NCI-H510A (cell line): Measurements from ENCODE around the gene RAPGEF1.
"Not testable (repeated sequence)": the region's sequence is repeated elsewhere in the genome, so short reads cannot be mapped to it uniquely, and the experiment has no call there.

Source experiments
- DNase-seq: peaks from one replicate; lab custom pipeline; 2025; lab: John Stamatoyannopoulos, UW

Gene RAPGEF1, protein sequence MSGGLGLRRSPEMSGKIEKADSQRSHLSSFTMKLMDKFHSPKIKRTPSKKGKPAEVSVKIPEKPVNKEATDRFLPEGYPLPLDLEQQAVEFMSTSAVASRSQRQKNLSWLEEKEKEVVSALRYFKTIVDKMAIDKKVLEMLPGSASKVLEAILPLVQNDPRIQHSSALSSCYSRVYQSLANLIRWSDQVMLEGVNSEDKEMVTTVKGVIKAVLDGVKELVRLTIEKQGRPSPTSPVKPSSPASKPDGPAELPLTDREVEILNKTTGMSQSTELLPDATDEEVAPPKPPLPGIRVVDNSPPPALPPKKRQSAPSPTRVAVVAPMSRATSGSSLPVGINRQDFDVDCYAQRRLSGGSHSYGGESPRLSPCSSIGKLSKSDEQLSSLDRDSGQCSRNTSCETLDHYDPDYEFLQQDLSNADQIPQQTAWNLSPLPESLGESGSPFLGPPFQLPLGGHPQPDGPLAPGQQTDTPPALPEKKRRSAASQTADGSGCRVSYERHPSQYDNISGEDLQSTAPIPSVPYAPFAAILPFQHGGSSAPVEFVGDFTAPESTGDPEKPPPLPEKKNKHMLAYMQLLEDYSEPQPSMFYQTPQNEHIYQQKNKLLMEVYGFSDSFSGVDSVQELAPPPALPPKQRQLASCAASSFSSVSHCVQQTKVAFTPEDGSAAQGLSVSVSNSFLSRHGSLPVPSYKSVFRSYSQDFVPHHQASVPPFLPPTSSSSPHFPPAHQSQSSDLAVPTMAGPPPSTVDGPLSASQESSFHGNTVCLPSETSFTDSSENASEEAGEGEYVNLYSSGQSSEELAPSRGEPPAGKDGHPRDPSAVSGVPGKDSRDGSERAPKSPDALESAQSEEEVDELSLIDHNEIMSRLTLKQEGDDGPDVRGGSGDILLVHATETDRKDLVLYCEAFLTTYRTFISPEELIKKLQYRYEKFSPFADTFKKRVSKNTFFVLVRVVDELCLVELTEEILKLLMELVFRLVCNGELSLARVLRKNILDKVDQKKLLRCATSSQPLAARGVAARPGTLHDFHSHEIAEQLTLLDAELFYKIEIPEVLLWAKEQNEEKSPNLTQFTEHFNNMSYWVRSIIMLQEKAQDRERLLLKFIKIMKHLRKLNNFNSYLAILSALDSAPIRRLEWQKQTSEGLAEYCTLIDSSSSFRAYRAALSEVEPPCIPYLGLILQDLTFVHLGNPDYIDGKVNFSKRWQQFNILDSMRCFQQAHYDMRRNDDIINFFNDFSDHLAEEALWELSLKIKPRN (N-terminal part only)

DNA sequence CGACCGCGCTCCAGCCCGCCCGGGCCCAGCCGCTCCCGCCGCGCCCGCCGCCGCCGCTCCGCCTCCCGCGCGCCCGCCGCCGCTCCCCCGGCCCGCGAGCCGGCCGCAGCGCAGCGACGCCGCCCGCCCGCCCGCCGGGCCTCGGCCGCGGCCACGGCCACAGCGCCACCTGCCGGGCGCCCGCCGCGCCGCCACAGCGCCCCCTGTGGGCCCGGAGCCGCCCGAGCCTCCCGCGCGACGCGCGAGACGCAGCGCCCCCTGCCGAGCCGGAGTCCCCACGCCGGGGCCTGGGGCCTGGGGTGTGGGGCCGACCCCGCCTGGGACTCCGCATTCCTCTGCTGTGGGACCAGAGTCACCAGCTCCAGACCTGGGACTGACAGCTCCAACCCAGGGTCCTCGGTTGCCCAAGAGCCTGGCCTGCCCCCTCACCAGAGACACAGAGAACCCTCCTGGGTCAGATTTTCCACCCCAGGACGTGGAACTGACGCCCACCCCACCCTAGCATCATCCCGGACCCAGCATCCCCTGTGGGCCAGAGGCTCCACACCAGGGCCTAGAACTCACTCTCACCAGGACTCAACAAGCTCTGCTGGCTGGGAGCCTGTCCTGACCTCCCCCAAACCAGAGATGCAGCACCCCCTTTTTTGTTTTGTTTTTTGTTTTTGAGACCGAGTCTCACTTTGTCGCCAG is at the start of gene RAPGEF1:
Gene RAPGEF1 (minus strand): TSS at position 118 of the 690 bp plus-strand sequence. CDS start 246 bp downstream, outside the sequence.
- no peak for DNase-seq

DNA sequence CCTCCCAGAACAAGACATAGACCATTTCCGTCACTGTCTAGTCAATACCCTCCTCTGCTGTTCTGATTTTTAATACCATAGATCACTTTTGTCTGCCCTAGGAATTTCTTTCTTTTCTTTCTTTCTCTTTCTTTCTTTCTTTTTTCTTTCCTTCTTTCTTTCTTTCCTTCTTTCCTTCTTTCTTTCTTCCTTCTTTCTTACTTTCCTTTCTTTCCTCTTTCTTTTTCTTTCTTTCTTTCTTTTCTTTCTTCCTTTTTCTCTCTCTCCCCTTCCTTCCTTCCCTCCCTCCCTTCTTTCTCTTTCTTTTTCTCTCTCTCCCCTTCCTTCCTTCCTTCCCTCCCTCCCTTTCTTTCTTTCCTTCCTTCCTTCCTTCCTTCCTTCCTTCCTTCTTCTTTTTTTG is 49.0 kb upstream of the RAPGEF1 start:
- DNase-seq: no peak

DNA sequence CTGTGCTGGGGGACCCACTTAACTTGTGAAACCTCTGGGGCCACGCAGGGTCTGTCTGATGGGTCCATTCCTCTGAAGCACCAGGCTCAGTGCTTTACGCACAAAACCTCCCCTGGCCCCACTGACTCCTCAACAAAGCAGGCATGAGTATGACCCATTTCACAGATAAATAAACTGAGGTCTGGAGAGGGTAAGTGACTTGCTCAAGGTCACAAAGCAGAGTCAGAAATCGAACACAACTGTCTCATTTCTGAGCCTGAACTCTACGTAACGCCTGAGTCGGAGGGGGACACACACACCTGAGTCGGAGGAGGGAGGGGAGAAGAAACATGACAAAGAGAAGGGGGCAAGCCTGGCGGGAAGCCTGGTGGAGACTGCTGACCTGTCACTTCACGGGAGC is 48.0 kb upstream of the RAPGEF1 start:
- DNase-seq: no peak

DNA sequence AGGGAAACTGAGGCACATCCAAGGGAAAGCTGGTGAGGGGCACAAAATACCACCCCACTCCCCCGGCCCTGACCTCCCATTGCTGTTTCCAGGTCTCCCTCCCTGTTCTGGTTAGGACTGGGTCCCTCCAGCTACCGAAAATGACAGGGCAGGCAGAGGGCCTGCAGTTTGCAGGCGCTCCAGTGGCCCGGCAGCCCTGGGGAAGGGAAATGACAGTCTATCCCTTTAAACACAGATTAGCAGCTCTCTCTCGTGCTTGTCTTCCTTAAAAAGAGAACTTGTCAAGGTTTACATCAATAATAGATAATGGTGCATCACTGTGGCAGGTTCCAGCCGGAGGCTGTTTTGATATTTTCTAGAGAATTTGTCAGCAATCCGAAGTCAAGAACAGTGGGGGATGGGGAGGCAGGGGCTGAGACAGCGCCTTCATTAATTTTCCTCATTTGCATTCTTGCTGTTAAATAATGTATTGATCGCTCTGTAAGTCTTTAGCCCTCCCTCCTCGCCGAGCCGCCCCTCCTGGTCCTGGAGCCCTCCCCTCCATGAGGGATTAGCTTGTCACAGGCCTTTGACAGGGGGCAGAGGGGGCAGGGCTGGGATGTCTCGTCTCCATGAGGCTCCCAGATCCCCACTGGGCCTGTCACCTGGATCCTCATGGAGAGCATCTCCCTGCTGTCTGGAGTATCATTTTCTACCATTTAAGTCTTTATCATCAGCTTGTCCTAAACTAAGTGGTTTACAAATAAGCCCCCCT is 45.0 kb upstream of the RAPGEF1 start:
- DNase-seq: no peak

DNA sequence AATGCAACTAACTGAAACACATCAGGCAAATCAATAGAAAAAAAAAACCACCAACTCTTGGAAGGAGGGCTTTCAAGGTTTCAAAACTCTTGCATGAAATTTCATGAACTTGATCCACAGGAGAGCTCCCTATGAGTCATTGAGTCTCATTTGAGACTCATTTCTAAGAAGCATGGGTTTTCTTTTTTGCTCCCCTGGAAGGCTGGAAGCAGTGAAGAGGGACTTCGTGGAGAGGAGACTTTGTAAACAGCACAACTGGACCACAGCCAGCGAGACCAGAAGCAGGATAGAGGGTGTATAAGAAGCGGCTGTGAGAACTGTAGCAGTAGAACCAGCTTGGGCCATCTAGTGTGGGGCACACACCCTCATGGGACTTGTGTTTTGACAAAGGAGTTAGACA is 41.2 kb upstream of the RAPGEF1 start:
- DNase-seq: no peak

DNA sequence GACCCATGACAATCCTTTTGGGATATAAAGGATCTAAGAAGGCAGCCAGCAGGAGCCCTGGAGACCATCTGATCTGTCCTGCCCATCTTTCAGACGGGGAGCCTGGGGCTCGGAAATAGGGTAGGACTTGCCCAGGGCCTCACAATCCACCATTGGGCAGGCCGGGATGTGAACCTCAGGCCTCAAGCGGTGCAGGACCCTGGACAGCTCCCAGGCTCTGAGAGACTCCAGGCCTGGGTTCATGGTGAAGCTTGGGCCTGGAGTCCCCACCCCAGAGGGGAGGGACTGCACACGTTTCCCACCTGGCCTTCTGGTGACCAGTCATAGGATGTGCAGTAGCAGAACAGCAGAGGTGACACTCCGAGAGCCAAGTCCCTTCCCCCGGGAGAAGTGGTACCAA is 36.6 kb upstream of the RAPGEF1 start:
- DNase-seq: no peak

DNA sequence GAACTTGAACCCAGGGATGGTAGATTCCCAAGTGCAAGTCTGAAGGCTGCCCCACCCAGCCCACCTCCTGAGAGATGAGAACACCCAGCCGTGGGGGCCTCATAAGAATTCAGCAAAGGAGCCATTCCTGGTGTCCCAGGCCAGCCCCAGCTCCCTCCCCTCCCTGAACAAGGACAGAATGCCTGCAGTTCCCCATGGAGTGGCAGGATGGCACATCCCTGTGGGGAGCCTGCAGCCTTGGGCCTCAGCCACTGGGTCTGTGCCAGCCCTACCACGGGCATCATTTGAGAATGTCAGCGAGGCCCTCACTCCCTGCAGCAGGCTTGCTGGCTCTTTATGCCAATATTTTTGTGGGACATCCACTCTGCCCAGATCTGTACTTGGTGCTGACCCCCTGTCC is 36.2 kb upstream of the RAPGEF1 start:
- DNase-seq: no peak

DNA sequence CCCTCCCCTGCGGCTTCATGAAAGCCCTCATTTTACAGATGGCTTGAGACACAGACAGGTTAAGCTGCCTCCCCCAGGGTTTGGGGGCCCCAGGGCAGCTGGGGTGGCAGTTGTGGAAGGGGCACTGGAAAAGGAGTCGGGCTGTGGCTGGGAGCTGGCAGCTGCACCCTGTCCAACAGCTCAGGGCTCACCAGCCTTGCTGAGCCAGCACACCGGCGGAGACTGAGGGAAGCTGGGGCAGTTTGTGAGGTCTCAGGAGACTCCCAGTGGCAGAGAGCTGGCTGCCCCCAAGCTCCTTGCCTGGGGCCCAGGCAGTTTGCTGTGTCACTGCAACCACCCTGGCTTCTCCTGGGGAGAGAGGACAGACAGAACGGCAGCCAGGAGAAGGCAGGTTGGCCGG is 34.8 kb upstream of the RAPGEF1 start:
- DNase-seq: no peak

DNA sequence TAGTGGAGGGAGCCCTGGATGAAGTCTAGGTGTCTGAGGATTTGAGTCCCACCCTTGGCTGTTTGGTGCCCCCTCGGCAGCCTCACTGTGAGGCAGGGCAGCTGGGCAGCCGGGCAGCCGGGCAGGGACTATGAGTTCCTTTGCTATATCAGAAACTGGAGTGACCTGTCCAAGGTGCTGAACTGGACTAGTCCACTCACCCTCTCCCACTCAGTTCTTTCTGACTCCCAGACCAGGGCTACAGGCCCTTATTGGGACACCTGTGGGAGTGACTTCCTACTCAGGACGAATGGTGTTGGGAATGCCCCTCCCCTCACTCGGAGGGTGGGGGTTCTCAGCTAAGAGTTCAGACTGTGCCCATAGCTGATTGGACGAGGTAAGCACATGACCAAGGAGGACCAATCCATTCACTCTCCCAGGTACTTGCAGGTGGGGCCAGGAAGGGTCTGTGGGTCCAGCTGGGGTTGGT is 34.1 kb upstream of the RAPGEF1 start:
- peak; percentile 63 for DNase-seq

DNA sequence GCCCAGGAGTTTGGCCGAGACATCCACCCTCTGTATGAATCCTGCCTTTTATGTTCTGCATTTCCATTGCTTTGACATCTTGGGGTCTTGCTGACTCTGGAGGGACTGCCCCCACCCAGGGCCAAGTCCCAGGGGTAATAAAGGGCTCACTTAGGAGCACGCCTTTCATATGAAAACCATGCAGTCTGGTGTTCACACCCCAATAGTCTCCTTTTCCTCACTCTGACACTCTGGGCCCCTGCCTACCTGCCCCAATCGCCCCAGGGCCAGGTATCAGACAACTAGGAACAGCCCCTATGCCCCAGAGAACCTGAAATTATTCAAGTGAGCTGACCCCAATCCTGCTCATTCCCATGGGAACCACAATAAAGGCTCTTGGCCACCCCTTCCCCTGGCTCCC is 33.1 kb upstream of the RAPGEF1 start:
- DNase-seq: no peak

DNA sequence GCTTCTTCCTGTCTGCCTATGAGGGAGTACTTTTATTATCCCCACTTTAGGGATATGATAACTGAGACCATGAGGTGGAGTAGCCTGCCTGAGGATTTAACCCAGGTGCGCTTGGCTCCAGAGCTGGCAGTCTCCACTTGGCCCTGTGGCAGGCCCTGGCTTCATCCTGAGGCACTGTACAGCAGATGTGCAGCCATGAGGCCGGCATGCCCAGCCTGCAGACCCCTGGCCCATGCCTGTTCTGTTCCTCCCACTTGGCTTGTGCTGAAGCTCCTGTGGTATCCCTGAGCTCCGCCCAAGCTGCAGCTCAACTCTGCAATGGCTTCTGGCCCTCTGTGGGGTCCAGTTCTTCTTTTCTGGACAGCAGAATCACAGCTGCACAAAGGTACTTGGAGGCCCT is 31.8 kb upstream of the RAPGEF1 start:
- DNase-seq: no peak

DNA sequence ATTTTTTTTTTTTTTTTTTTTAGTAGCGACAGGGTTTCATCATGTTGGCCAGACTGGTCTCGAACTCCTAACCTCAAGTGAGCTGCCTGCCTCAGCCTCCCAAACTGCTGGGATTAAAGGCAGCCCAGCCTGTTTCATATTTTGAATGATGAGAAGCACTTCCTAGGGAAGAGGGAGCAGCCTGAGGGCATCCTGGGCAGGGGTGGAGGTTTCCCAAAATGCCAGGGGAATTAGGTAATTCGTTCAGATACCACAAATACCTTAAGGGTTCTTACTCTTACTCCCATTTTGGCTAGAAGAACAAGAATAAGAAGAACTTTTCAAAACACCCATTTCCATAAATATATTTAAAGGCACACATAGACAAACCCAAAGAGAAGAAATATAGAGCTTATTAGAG is 29.5 kb upstream of the RAPGEF1 start:
- DNase-seq: no peak

DNA sequence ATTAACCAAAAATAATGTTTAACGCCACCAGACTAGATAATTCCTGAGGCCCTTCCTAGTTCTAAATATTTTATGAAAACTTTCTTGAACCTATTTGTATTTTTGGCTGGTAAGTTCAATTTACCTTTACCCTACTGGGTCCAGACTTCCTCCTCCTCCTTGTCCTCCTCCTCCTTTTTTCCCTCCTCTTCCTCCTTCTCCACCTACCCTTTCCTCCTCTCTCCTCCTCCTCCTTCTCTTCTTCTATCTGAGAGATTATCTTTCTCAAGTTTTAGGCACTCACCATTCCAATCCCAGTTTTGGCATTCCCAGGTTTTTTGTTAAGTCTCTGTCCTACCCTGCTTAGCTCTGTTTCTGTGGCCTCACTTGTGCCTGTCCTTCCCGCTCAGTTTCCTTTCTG is 24.7 kb upstream of the RAPGEF1 start:
- DNase-seq: no peak

DNA sequence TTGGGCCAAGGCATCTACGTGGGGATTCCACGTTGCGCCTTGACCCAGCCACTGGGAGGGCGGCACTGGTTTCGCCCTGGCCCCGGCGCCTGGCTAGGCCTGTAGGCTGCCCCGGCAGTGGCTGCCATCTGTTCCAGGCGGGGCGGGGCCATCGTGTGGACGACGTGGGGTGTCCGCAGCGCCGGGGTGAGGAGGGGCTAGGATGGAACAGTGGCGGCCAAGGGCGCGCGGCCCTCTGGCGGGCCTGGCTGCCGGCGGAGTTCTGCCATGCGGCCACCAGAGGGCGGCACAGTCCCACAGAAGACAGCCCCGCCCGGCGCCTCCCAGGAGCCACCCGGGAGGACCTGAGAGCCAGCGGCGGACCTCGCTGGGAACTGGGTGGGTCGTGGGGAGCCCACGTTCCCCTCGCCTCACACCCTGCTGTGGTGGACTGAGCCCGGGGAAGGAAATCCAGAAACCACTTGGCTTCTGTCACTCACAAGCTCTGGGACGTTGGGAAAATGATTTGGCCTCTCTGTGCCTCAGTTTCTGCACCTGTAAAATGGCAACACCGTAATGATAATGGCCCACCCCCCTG is 22.6 kb upstream of the RAPGEF1 start:
- peak; percentile 77 for DNase-seq

DNA sequence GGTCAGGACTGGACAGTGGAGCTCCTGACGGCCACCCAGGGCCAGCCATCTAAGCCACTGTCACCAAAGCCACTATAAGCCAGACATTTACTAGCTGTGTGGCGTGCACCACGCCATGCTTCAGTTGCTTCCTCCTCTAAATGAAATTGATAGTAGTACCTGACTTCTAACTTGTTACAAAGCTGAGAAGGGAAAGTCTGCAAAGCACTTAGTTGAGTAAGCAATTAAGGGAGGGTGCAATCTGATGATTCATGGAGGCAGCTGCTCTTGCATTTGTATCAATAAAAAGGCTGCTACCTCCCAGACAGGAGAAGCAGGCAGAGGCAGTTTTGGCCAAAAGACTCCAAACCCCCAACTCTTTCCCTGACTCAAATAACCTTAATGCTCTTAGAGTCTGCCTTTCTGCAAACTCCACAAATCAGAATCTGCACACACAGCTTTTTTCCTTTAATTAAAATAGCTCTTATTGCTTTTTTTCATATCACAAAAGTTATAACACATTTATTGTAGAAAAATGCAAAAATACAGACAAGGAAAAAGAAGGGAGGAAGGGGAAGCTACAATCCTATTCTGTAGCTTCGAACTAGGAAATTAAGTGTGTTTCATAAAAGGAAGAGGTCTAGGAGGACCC is 19.3 kb upstream of the RAPGEF1 start:
- peak; percentile 55 for DNase-seq

DNA sequence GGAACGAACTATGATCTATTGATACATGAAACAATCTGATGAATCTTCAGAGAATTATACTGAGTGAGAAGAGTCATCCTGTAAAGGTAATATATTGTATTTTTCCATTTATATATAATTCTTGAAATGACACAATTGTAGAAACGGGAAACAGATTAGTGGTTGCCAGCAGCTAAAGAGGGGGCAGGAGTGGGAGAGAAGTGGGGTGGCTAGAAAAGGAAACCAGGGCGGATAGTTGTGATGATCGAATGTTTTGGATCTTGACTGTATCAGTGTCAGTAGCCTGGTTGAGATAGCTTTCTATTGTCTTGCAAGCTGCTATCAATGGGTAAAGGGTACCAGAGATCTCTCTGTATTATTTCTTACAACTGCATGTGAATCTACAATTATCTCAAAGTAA is 17.7 kb upstream of the RAPGEF1 start:
- DNase-seq: no peak

DNA sequence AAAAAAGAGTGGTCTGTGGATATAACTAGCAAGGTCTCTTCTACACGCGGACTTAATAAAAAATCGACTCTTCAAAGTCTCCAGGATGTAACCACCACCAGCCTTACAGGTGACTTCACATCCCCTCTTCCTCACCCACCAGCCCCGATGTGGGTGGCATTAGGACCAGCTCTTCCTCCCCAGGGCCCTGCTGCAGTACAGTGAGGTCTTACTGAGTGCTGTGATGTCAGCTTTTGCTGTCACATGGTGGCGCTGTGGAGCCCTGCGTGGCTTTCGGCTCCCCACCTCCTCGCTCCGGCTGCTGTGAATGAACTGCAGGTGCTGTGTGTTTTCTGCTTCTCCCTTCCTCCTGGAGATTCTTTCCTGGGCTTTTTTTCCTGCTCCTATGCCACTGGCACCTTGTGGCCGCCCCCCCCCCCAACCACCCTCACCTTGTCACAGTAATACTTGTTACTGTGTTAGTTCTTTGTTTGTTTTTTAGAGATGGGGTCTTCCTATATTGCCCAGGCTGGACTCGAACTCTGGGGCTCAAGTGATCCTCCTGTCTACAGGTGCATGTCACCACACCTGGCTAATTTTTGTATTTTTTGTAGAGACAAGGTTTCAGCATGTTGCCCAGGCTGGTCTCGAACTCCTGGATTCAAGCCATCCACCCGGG is 15.8 kb upstream of the RAPGEF1 start:
- peak; percentile 82 for DNase-seq

DNA sequence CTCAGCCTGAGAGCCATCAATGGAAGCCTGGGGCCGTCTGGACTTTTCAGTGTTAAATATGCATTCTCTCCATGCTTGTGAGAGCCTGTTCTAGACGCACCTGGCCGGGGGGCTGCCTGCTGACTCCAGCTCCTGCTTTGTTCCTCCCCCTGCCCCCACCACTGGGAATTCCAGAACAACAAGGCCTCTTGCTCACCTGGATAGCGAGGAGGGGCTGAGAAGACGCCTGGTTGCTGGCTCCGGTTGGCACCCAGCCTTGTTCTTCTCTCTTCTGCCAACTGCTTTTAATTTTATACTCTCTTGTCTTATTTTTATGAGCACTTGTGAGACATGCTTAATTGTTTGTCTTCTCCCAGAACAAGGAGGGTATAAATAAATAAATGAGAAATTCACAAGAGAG is 15.0 kb upstream of the RAPGEF1 start:
- no peak for DNase-seq

DNA sequence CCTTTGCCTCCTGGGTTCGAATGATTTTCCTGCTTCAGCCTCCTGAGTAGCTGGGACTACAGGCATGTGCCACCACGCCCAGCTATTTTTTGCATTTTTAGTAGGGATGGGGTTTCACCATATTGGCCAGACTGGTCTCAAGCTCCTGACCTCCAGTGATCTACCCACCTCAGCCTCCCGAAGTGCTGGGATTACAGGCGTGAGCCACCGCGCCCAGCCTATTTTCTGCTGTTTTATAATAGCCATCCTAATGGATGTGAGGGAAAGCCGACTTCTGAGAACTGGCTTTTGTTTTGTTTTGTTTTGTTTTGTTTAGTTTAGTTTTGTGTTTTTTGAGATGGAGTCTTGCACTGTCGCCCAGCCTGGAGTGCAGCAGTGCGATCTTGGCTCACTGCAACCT is 13.9 kb upstream of the RAPGEF1 start:
- DNase-seq: not testable (repeated sequence)
